HepG2 (cell line): ENCODE results near the gene JMJD1C. TPM values are rescaled to one million over a fixed set of nuclear protein-coding genes. Genes with fewer than 3 reads are reported as not detected.

Experiments
- ATAC-seq: fragments of 200-7000 bp; cut with Tn5 transposase; 3 replicates; pipeline ENCODE4 v1.9.1; 2020; ENCODE audit warnings: mild to moderate bottlenecking, moderate library complexity
- BruUV-seq: library from RNA; stranded (reverse); fragments of 400-500 nt; replicated peaks from 2 replicates; lab custom pipeline; 2021; lab: Mats Ljungman, UMichigan
- CTCF ChIA-PET: fragments of 300-600 bp; formaldehyde crosslinking; extraction: SDS; loops from one replicate; lab custom pipeline; 2021; ENCODE audit warnings: low total read pairs, inconsistent platforms, low intra/inter-chr PET ratio; lab: Yijun Ruan, JAX
- POLR2A ChIA-PET: fragments of 350-600 bp; sonication (Branson Sonifier 250); formaldehyde crosslinking; loops from one replicate; lab custom pipeline; 2020; ENCODE audit warnings: antibody characterized with exemption, inconsistent platforms; lab: Yijun Ruan, JAX
- DNase-seq: peaks from one replicate; pipeline ENCODE4 v3.0.0-alpha.2; 2015; ENCODE audit warnings: low spot score
- FAIRE-seq: peaks from 3 replicates; lab custom pipeline; 2011; peaks lifted over from hg19 to GRCh38; lab: Jason Lieb, UNC
- H2AFZ ChIP-seq: one replicate; pipeline ENCODE4 v1.6.1; 2011; ENCODE audit warnings: low read length, inconsistent platforms
- H3K27ac ChIP-seq: fragments of 300-600 bp; 3 replicates; pipeline ENCODE4 v1.8.0; 2011; ENCODE audit warnings: mixed run types, mild to moderate bottlenecking, mixed read lengths, low read length, inconsistent platforms; ENCODE audit not compliant: insufficient read depth; ENCODE audit errors: extremely low read length
- H3K27me3 ChIP-seq, 2 experiments: fragments of 200-600 bp in 1 of 2; 2 replicates in 1 of 2; 3 replicates in 1 of 2; pipeline versions ENCODE4 v1.6.0 to v1.8.0; 2011; ENCODE audit warnings: low read length in 2 of 2, mild to moderate bottlenecking in 2 of 2, moderate library complexity in 2 of 2, inconsistent platforms in 1 of 2; ENCODE audit not compliant: insufficient read depth in 2 of 2, control insufficient read depth in 1 of 2
- H3K36me3 ChIP-seq, 2 experiments: fragments of 200-600 bp in 1 of 2; replicated peaks in 1 of 2; 2 replicates in 1 of 2; 3 replicates in 1 of 2; pipeline versions ENCODE4 v1.5.1 to v1.8.0; 2011; ENCODE audit warnings: low read length in 2 of 2, inconsistent platforms in 1 of 2; ENCODE audit not compliant: insufficient read depth in 2 of 2, control insufficient read depth in 1 of 2
- H3K4me1 ChIP-seq: 2 replicates; pipeline ENCODE4 v1.5.1; 2012; ENCODE audit warnings: low read length, inconsistent platforms; ENCODE audit not compliant: insufficient read depth
- H3K4me2 ChIP-seq: 2 replicates; pipeline ENCODE4 v1.6.0; 2011; ENCODE audit warnings: low read depth, low read length, inconsistent platforms
- H3K4me3 ChIP-seq, 3 experiments: fragments of 200-600 bp in 1 of 3; sonication (generic), shearing (Covaris generic) in 1 of 3; replicated peaks in 1 of 3; 2 replicates each; pipeline ENCODE4 v1.5.1; 2011 to 2016; ENCODE audit warnings: low read length in 3 of 3, inconsistent platforms in 2 of 3, low read depth in 2 of 3, mild to moderate bottlenecking in 2 of 3, control low read depth in 1 of 3, mixed read lengths in 1 of 3; ENCODE audit not compliant: insufficient read depth in 1 of 3
- H3K79me2 ChIP-seq: one replicate; pipeline ENCODE4 v1.6.1; 2011; ENCODE audit warnings: low read length, inconsistent platforms; ENCODE audit not compliant: insufficient read depth
- H3K9ac ChIP-seq: 2 replicates; pipeline ENCODE4 v1.6.0; 2011; ENCODE audit warnings: mild to moderate bottlenecking, low read depth, low read length, inconsistent platforms; ENCODE audit not compliant: insufficient read depth
- H3K9me3 ChIP-seq: 2 replicates; pipeline ENCODE4 v1.5.1; 2012; ENCODE audit warnings: mild to moderate bottlenecking, low read length
- H4K20me1 ChIP-seq: 2 replicates; pipeline ENCODE4 v1.6.0; 2011; ENCODE audit warnings: inconsistent platforms, mild to moderate bottlenecking, low read length, moderate library complexity; ENCODE audit not compliant: insufficient read depth
- ARID2 ChIP-seq: sonication (generic); formaldehyde crosslinking; IDR thresholded peaks from 2 replicates; pipeline ENCODE4 v1.8.1; 2022; ENCODE audit warnings: mild to moderate bottlenecking, missing genetic modification reagents, borderline replicate concordance
- DNMT1 ChIP-seq: sonication (generic); formaldehyde crosslinking; IDR thresholded peaks from 2 replicates; pipeline ENCODE4 v1.5.1; 2020; ENCODE audit warnings: mild to moderate bottlenecking, missing genetic modification reagents
- KLF9 ChIP-seq: IDR thresholded peaks from 2 replicates; pipeline ENCODE4 v1.6.1; 2016; ENCODE audit warnings: low read depth
- U2AF1 ChIP-seq: fragments of 200-400 bp; formaldehyde crosslinking; optimal IDR thresholded peaks from 2 replicates; pipeline ENCODE3; 2017; ENCODE audit warnings: mild to moderate bottlenecking, low read depth, low read length
- YEATS4 ChIP-seq: sonication (generic); formaldehyde crosslinking; IDR thresholded peaks from 2 replicates; pipeline ENCODE4 v1.4.0; 2020; ENCODE audit warnings: missing genetic modification reagents, borderline replicate concordance
- ZBTB20 ChIP-seq: sonication (generic); formaldehyde crosslinking; IDR thresholded peaks from 2 replicates; pipeline ENCODE4 v1.8.1; 2023; ENCODE audit warnings: missing genetic modification reagents, low read depth, mild to moderate bottlenecking, borderline replicate concordance
- ZNF33B ChIP-seq: sonication (generic); formaldehyde crosslinking; IDR thresholded peaks from 2 replicates; pipeline ENCODE4 v1.5.1; 2020; ENCODE audit warnings: mild to moderate bottlenecking, missing genetic modification reagents
- ZNF83 ChIP-seq: sonication (generic); formaldehyde crosslinking; IDR thresholded peaks from 2 replicates; pipeline ENCODE4 v1.4.0; 2020; ENCODE audit warnings: missing genetic modification reagents, mild to moderate bottlenecking, borderline replicate concordance
- WGBS: methylation state at CpG from one replicate; pipeline ENCODE4 v1.1.6; 2017; ENCODE audit warnings: low lambda C conversion rate; 5-methylcytosine and 5-hydroxymethylcytosine counted together
- in situ Hi-C: cut with HindIII; loops from 2 replicates; pipeline ENCODE4 v1.10.0; 2017; ENCODE audit warnings: low pct_unique_long_range_greater_than_20kb; ENCODE audit not compliant: extremely low pct_ligation_motif_present
- intact Hi-C: fragments of 100-400 bp; cut with micrococcal nuclease; formaldehyde crosslinking; loops from one replicate; pipeline ENCODE4 v1.10.0; 2022; ENCODE audit not compliant: unreplicated experiment
- polyA plus RNA-seq, 8 experiments: library from polyadenylated mRNA; depleted of rRNA in 3 of 8; stranded (reverse) in 7 of 8; unstranded in 1 of 8; fragments of >200 nt; fragmentation: Illumina TruSeq in 4 of 8; extraction: Trizol in 4 of 8; gene quantifications; 2 replicates each; pipeline versions ENCODE4 v1.2.1 to v1.2.3, GENCODE V29; 2011 to 2016; ENCODE audit warnings: low read depth in 4 of 8, missing spikeins in 1 of 8, mixed read lengths in 1 of 8; ENCODE audit not compliant: insufficient read depth in 1 of 8
- total RNA-seq, 5 experiments: library from RNA; depleted of rRNA; stranded (reverse); fragments of >200 nt; fragmentation: Illumina TruSeq; extraction: Trizol; gene quantifications; 2 replicates each; pipeline ENCODE4 v1.2.3, GENCODE V29; 2016; ENCODE audit warnings: low read depth in 1 of 5
- TF ChIP-seq, protein P1 (sequence below): sonication (generic); formaldehyde crosslinking; conservative IDR thresholded peaks from 2 replicates; pipeline ENCODE4 v1.8.0; 2022; ENCODE audit warnings: missing genetic modification reagents
- TF ChIP-seq, protein P2 (sequence below): sonication (generic); formaldehyde crosslinking; IDR thresholded peaks from 2 replicates; pipeline ENCODE4 v1.5.0; 2020; ENCODE audit warnings: missing genetic modification reagents, mild to moderate bottlenecking, borderline replicate concordance
- TF ChIP-seq, protein P3 (sequence below): sonication (generic); formaldehyde crosslinking; IDR thresholded peaks from 2 replicates; pipeline ENCODE4 v1.4.0; 2020; ENCODE audit warnings: missing genetic modification reagents, borderline replicate concordance

The JMJD1C gene
- total and polyA plus RNA-seq, 2 of the 13 experiments (the other 11 are each of a cell fraction or from before 2014, with no cell fraction given): 42.3 to 42.7 TPM

DNA sequence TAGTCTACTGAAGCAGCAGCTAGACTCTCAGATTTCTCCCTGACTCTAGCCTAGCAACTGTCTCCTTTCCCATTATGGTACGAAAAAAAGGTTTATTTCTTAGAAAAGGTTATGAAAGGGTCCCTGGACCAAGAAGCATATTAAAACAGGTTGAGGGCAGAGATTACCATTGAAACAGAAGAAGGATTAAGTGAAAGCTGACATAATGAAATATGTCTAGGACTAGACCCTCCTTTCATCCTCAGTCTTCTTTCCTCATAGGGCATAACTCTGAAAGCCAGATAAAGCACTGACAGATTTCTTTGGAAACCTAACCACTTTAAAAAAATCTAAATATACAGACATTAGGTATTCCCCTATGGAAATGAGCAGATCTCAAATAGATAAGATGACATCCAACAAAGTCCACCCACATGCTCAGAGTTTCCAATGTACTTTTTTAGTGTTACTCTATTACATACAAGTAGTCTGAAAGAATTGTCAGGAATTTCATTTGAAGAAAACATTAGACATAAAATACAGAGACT lies 58.6 kb downstream of the JMJD1C start:
- no peak for ATAC-seq
- no peaks in the 10 kb centered on the region; a peak in 2 of 5 replicates for H3K36me3 ChIP-seq
- in situ Hi-C loops (no loop called here), intact Hi-C loops (no loop called here)
- no peaks in the 10 kb centered on the region for H3K9me3 ChIP-seq
- no peak overlapping the region for H3K27ac ChIP-seq
- peaks cover 54% of the 10 kb centered on the region for H3K79me2 ChIP-seq
- CTCF ChIA-PET: no interaction called here
- H3K9ac ChIP-seq: no peak overlapping the region
- no peak for TF ChIP-seq YEATS4 (CRISPR knock-in tag)
- TF ChIP-seq, protein P1, sequence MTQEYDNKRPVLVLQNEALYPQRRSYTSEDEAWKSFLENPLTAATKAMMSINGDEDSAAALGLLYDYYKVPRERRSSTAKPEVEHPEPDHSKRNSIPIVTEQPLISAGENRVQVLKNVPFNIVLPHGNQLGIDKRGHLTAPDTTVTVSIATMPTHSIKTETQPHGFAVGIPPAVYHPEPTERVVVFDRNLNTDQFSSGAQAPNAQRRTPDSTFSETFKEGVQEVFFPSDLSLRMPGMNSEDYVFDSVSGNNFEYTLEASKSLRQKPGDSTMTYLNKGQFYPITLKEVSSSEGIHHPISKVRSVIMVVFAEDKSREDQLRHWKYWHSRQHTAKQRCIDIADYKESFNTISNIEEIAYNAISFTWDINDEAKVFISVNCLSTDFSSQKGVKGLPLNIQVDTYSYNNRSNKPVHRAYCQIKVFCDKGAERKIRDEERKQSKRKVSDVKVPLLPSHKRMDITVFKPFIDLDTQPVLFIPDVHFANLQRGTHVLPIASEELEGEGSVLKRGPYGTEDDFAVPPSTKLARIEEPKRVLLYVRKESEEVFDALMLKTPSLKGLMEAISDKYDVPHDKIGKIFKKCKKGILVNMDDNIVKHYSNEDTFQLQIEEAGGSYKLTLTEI: no peak
- no peaks in the 10 kb centered on the region for H3K27me3 ChIP-seq
- WGBS: 97% methylated on average over 1 of the region's 1 CpG
- no TSS peak for BruUV-seq
- no peaks in the 10 kb centered on the region; the same call in 1 of the 2 replicates for H4K20me1 ChIP-seq
- H3K4me3 ChIP-seq: no peak overlapping the region
- no peaks in the 10 kb centered on the region for H3K4me1 ChIP-seq
- H2AFZ ChIP-seq: no peak overlapping the region
- H3K4me2 ChIP-seq: no peak overlapping the region
- FAIRE-seq: no peak
- POLR2A ChIA-PET: no interaction called here
- no peak for DNase-seq

DNA sequence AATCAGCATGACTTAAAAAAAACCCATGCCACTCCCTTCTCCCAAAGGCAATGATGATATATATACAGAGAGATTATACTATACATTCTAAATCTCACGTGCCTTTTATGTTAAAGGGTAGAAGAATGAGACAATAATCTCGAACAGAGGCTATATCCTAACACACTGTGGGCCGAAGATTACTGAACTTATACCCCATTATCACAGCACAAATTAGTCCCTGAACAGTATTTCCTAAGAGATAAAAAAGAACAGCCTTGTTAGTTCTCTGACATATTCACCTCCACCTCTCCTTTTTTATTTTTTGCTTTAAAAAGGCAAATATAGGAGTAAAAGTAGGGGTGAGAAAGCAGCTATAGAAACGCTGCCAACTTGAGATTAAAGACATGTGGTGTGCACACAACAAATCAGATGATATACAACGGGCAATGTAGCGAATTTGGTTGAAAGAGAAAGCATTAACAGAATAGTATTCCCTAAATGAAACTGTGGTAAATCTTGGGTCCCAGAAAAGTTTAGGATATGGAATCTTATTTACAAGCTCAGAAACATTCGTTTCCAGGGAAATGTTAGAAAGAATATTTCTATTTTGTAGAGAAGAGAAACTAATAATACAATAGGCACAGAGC lies 69.5 kb downstream of the JMJD1C start:
- Histone ChIP-seq H4K20me1 (0 out of 2 replicates have a peak, but pooled peaks cover 3% of the 10 kb centered on the region), H3K27me3 (no peaks in the 10 kb centered on the region), H3K79me2 (peaks cover 38% of the 10 kb centered on the region), H3K4me3 (no peak overlapping the region), H3K4me2 (no peak overlapping the region), H3K36me3 (0 out of 5 replicates have a peak, but pooled peaks cover 0 to 8% of the 10 kb centered on the region in 2 experiments), H3K27ac (no peak overlapping the region), H3K9ac (no peak overlapping the region), H3K9me3 (no peaks in the 10 kb centered on the region), H3K4me1 (no peaks in the 10 kb centered on the region), H2AFZ (no peak overlapping the region)
- ATAC-seq: no peak
- 97% methylated on average over 7 of the region's 7 CpGs for WGBS
- no peak for DNase-seq
- BruUV-seq: no TSS peak
- ChIA-PET POLR2A (no interaction called here), CTCF (no interaction called here)
- TF ChIP-seq ZBTB20 (CRISPR knock-in tag) (no peak), ARID2 (no peak), U2AF1 (no peak), ZNF83 (CRISPR knock-in tag) (no peak), ZNF33B (no peak), KLF9 (CRISPR knock-in tag) (no peak), DNMT1 (no peak)
- TF ChIP-seq, protein P2, sequence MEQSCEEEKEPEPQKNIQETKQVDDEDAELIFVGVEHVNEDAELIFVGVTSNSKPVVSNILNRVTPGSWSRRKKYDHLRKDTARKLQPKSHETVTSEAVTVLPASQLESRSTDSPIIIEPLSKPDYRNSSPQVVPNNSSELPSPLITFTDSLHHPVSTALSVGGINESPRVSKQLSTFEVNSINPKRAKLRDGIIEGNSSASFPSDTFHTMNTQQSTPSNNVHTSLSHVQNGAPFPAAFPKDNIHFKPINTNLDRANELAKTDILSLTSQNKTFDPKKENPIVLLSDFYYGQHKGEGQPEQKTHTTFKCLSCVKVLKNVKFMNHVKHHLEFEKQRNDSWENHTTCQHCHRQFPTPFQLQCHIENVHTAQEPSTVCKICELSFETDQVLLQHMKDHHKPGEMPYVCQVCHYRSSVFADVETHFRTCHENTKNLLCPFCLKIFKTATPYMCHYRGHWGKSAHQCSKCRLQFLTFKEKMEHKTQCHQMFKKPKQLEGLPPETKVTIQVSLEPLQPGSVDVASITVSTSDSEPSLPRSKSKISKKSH (CRISPR knock-in tag): no peak
- TF ChIP-seq, protein P3, sequence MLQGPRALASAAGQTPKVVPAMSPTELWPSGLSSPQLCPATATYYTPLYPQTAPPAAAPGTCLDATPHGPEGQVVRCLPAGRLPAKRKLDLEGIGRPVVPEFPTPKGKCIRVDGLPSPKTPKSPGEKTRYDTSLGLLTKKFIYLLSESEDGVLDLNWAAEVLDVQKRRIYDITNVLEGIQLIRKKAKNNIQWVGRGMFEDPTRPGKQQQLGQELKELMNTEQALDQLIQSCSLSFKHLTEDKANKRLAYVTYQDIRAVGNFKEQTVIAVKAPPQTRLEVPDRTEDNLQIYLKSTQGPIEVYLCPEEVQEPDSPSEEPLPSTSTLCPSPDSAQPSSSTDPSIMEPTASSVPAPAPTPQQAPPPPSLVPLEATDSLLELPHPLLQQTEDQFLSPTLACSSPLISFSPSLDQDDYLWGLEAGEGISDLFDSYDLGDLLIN (CRISPR knock-in tag): no peak
- in situ Hi-C loops (no loop called here), intact Hi-C loops (no loop called here)
- FAIRE-seq: no peak
